Thymus (tissue), 11 donors: ENCODE measurements around the gene DPCD. TPM values are rescaled to one million over a fixed set of nuclear protein-coding genes. Genes with fewer than 3 reads are reported as not detected.

ENCODE experiments used
- DNase-seq, 9 donors: peaks; one replicate each; pipeline ENCODE4 v3.0.0-alpha.2; 2013; ENCODE audit warnings: low spot score in 9 of 9, low read depth in 6 of 9, missing footprints in 1 of 9
- H3K27ac ChIP-seq, 2 donors: one replicate each; pipeline ENCODE4 v1.5.1; 2013; ENCODE audit warnings: control low read depth in 1 of 2, low read depth in 1 of 2, low read length in 1 of 2, mild to moderate bottlenecking in 1 of 2, moderate library complexity in 1 of 2
- H3K27me3 ChIP-seq, 2 donors: one replicate each; pipeline ENCODE4 v1.5.1; 2013; ENCODE audit warnings: low read length in 1 of 2; ENCODE audit not compliant: control insufficient read depth in 2 of 2, insufficient read depth in 1 of 2
- H3K36me3 ChIP-seq, 2 donors: one replicate each; pipeline ENCODE4 v1.5.1; 2013; ENCODE audit warnings: low read length in 1 of 2, mild to moderate bottlenecking in 1 of 2, moderate library complexity in 1 of 2; ENCODE audit not compliant: control insufficient read depth in 2 of 2, insufficient read depth in 2 of 2
- H3K4me1 ChIP-seq, 2 donors: one replicate each; pipeline ENCODE4 v1.5.1; 2013; ENCODE audit warnings: low read length in 2 of 2; ENCODE audit not compliant: control insufficient read depth in 2 of 2, insufficient read depth in 2 of 2
- H3K4me3 ChIP-seq, 2 donors: one replicate each; pipeline ENCODE4 v1.5.1; 2013; ENCODE audit warnings: low read length in 2 of 2, control low read depth in 1 of 2, mild to moderate bottlenecking in 1 of 2
- H3K9me3 ChIP-seq, 2 donors: one replicate each; pipeline ENCODE4 v1.5.1; 2013; ENCODE audit warnings: low read length in 1 of 2, mild to moderate bottlenecking in 1 of 2; ENCODE audit not compliant: control insufficient read depth in 2 of 2, insufficient read depth in 1 of 2
- whole genome bisulfite sequencing: extraction: QIAGEN DNeasy Blood & Tissue Kit; methylation state at CpG from one replicate; pipeline ENCODE4 v1.1.7; 2013; 5-methylcytosine and 5-hydroxymethylcytosine counted together
- polyA plus RNA-seq: library from polyadenylated mRNA; stranded (reverse); fragments of 200-250 nt; gene quantifications from one replicate; pipeline ENCODE4 v1.2.3, GENCODE V29; 2013
- total RNA-seq: library from RNA; stranded (reverse); fragments of 120-200 nt; gene quantifications from one replicate; pipeline ENCODE4 v1.2.4, GENCODE V29; 2013
- donor health status: healthy.

Gene DPCD
- total and polyA plus RNA-seq, 2 donors: 10.4 to 14.2 TPM

- Histone ChIP-seq H3K27ac (no peak overlapping the region), H3K4me1 (no peaks in the 10 kb centered on the region), H3K27me3 (no peaks in the 10 kb centered on the region), H3K4me3 (no peak overlapping the region), H3K9me3 (no peaks in the 10 kb centered on the region), H3K36me3 (peaks cover 19 to 25% of the 10 kb centered on the region in 2 donors)
- WGBS: 97% methylated on average over 2 of the region's 2 CpGs
- no peak for DNase-seq
Observed at GRCh38 chr10:101639141-101639900, 51.2 kb downstream of the DPCD start.

GRCh38 chr10:101643546-101643945 is 55.4 kb downstream of the DPCD start:
- DNase-seq: no peak
- H3K27me3 ChIP-seq: no peaks in the 10 kb centered on the region
- H3K4me3 ChIP-seq: no peak overlapping the region
- H3K4me1 ChIP-seq: no peaks in the 10 kb centered on the region
- H3K9me3 ChIP-seq: no peaks in the 10 kb centered on the region
- WGBS: 97% methylated on average over 3 of the region's 3 CpGs
- peaks cover 19 to 32% of the 10 kb centered on the region in 2 donors for H3K36me3 ChIP-seq
- H3K27ac ChIP-seq: no peak overlapping the region

- Histone ChIP-seq H3K4me3 (no peak overlapping the region), H3K36me3 (peaks cover 15 to 30% of the 10 kb centered on the region in 2 donors), H3K27me3 (no peaks in the 10 kb centered on the region), H3K27ac (no peak overlapping the region), H3K4me1 (no peaks in the 10 kb centered on the region), H3K9me3 (no peaks in the 10 kb centered on the region)
- no peak for DNase-seq
- 97% methylated on average over 3 of the region's 3 CpGs for WGBS
Observed at GRCh38 chr10:101644002-101644401, 55.9 kb downstream of the DPCD start.

GRCh38 chr10:101645659-101646058 is 57.5 kb downstream of the DPCD start:
- Histone ChIP-seq H3K36me3 (peaks cover 13 to 20% of the 10 kb centered on the region in 2 donors), H3K27me3 (no peaks in the 10 kb centered on the region), H3K9me3 (no peaks in the 10 kb centered on the region), H3K4me1 (no peaks in the 10 kb centered on the region), H3K4me3 (no peak overlapping the region), H3K27ac (no peak overlapping the region)
- no peak for DNase-seq
- 95% methylated on average over 1 of the region's 1 CpG for WGBS

- Histone ChIP-seq H3K4me3 (no peak overlapping the region), H3K9me3 (no peaks in the 10 kb centered on the region), H3K27me3 (no peaks in the 10 kb centered on the region), H3K27ac (no peak overlapping the region), H3K36me3 (peaks cover 18 to 22% of the 10 kb centered on the region in 2 donors), H3K4me1 (no peaks in the 10 kb centered on the region)
- WGBS: 96% methylated on average over 6 of the region's 6 CpGs
- DNase-seq: no peak
Observed at GRCh38 chr10:101646364-101646763, 58.2 kb downstream of the DPCD start.

GRCh38 chr10:101647255-101647654 is 59.1 kb downstream of the DPCD start:
- WGBS: 96% methylated on average over 2 of the region's 2 CpGs
- H3K4me1 ChIP-seq: no peaks in the 10 kb centered on the region
- H3K27ac ChIP-seq: no peak overlapping the region
- no peaks in the 10 kb centered on the region for H3K9me3 ChIP-seq
- H3K4me3 ChIP-seq: no peak overlapping the region
- H3K27me3 ChIP-seq: no peaks in the 10 kb centered on the region
- peaks cover 20 to 28% of the 10 kb centered on the region in 2 donors for H3K36me3 ChIP-seq
- no peak for DNase-seq

- peaks cover 9 to 30% of the 10 kb centered on the region in 2 donors for H3K36me3 ChIP-seq
Observed at GRCh38 chr10:101649525-101650085, 61.5 kb downstream of the DPCD start.

GRCh38 chr10:101650863-101651262 is 62.7 kb downstream of the DPCD start:
- 98% methylated on average over 15 of the region's 15 CpGs for WGBS
- H3K36me3 ChIP-seq: peaks cover 14 to 33% of the 10 kb centered on the region in 2 donors
- no peak for DNase-seq

More at GRCh38 chr10:101649525-101650085, 61.5 kb downstream of the DPCD start:
- no peak overlapping the region for H3K4me3 ChIP-seq
- H3K9me3 ChIP-seq: no peaks in the 10 kb centered on the region
- DNase-seq: no peak
- no peaks in the 10 kb centered on the region for H3K27me3 ChIP-seq
- over 99% methylated on average over 5 of the region's 5 CpGs for WGBS
- H3K4me1 ChIP-seq: no peaks in the 10 kb centered on the region
- H3K27ac ChIP-seq: no peak overlapping the region

GRCh38 chr10:101651336-101651735 is 63.2 kb downstream of the DPCD start:
- no peaks in the 10 kb centered on the region for H3K9me3 ChIP-seq

More at GRCh38 chr10:101650863-101651262, 62.7 kb downstream of the DPCD start:
- H3K27ac ChIP-seq: no peak overlapping the region
- no peaks in the 10 kb centered on the region for H3K4me1 ChIP-seq
- no peaks in the 10 kb centered on the region for H3K27me3 ChIP-seq
- H3K9me3 ChIP-seq: no peaks in the 10 kb centered on the region
- H3K4me3 ChIP-seq: no peak overlapping the region

More at GRCh38 chr10:101651336-101651735, 63.2 kb downstream of the DPCD start:
- H3K4me1 ChIP-seq: no peaks in the 10 kb centered on the region
- no peaks in the 10 kb centered on the region for H3K27me3 ChIP-seq
- H3K4me3 ChIP-seq: no peak overlapping the region
- DNase-seq: no peak
- H3K27ac ChIP-seq: no peak overlapping the region
- peaks cover 19 to 37% of the 10 kb centered on the region in 2 donors for H3K36me3 ChIP-seq
- over 99% methylated on average over 5 of the region's 5 CpGs for WGBS
